Neural progenitor cell (in vitro differentiated cells): ENCODE measurements around the gene SLAIN1.

ENCODE experiments used
- CTCF ChIP-seq: fragments of 200-600 bp; sonication (generic); IDR thresholded peaks from 2 replicates; pipeline ENCODE4 v1.5.1; 2017; ENCODE audit warnings: antibody characterized with exemption, mild to moderate bottlenecking
- EZH2 ChIP-seq: fragments of 200-600 bp; sonication (generic); IDR thresholded peaks from 2 replicates; pipeline ENCODE4 v1.6.1; 2017; ENCODE audit warnings: antibody characterized with exemption, mild to moderate bottlenecking, moderate library complexity
- EZH2phosphoT487 ChIP-seq: fragments of 200-600 bp; sonication (generic); IDR thresholded peaks from 2 replicates; pipeline ENCODE4 v1.6.1; 2017; ENCODE audit warnings: antibody characterized with exemption

DNA sequence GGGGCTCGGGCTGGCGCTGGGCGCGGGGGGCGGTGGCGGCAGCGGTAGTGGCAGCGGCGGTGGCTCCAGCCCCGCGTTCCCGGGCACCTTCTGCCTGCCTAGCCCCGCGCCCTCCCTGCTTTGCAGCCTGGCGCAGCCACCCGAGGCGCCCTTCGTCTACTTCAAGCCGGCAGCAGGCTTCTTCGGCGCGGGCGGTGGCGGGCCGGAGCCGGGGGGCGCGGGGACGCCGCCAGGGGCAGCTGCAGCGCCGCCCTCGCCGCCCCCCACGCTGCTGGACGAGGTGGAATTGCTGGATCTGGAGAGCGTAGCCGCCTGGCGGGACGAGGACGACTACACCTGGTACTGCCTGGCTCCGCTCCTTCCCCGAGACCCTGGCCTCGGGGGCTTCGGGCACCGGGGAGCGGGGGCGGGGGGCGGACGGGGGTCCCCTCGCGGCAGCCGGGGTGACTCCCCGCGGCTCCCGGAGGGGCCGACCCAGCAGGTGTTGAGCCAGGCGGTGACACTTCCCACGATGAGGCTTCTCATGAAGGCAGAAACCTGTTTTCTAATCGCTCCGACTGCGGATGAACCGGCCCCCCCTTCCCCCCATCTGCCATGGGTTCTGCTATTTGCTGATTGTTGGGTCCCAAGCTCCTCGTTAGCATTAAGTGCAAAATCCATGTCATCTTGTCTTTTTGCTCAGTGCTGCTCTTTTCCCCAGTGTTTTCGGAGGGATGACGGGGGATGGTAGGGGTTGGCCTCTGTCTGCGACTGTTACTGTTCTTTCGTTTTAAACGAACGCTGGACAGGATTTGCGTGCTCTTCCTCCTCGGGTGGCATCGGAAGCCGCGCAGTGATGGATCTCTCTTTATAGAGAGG lies 943 bp downstream of the SLAIN1 start:
- TF ChIP-seq EZH2phosphoT487 (no peak), CTCF (peak; percentile 41), EZH2 (no peak)
